HCT116 (cell line): Measurements from ENCODE around the gene SLC7A11. TPM values are rescaled to one million over a fixed set of nuclear protein-coding genes. Genes with fewer than 3 reads are reported as not detected.
"Not testable (repeated sequence)": the region's sequence is repeated elsewhere in the genome, so short reads cannot be mapped to it uniquely, and the experiment has no call there.

Experiments
- ATAC-seq: fragments of 200-7000 bp; cut with Tn5 transposase; 2 replicates; pipeline ENCODE4 v1.9.1; 2020; ENCODE audit warnings: mild to moderate bottlenecking, moderate library complexity
- BruUV-seq: library from RNA; stranded (reverse); fragments of 400-500 nt; replicated peaks from 2 replicates; lab custom pipeline; 2021; lab: Mats Ljungman, UMichigan
- CTCF ChIA-PET: fragments of 300-600 bp; sonication (Branson Sonifier 250); formaldehyde crosslinking; loops from one replicate; lab custom pipeline; 2021; ENCODE audit warnings: antibody characterized with exemption; lab: Charles Lee
- POLR2A ChIA-PET: fragments of 300-600, 350-600 bp; sonication (Branson Sonifier 250); formaldehyde crosslinking; loops from one replicate; lab custom pipeline; 2021; ENCODE audit warnings: antibody characterized with exemption; lab: Charles Lee
- RAD21 ChIA-PET, 2 experiments: fragments of 300-600 bp; sonication (Branson Sonifier 250); formaldehyde crosslinking; loops; one replicate each; lab custom pipeline; 2023; ENCODE audit warnings: low total read pairs in 2 of 2; ENCODE audit not compliant: uncharacterized antibody in 2 of 2, unreplicated experiment in 2 of 2, low non-redundant PET in 1 of 2; lab: Charles Lee
- DNase-seq: peaks from one replicate; pipeline ENCODE4 v3.0.0-alpha.2; 2010; ENCODE audit warnings: low read depth, low spot score
- H2AFZ ChIP-seq: fragments of 200-600 bp; shearing (Covaris generic), sonication (generic); 2 replicates; pipeline ENCODE4 v1.6.1; 2017; ENCODE audit warnings: low read depth, mixed run types, mixed read lengths, antibody characterized with exemption, low read length; ENCODE audit not compliant: poor library complexity, severe bottlenecking
- H3K27ac ChIP-seq: 2 replicates; pipeline ENCODE4 v1.5.1; 2012; ENCODE audit warnings: low read depth, low read length
- H3K27me3 ChIP-seq: fragments of 200-600 bp; sonication (generic); 2 replicates; pipeline ENCODE4 v1.6.1; 2016; ENCODE audit warnings: mixed run types, low read length, mixed read lengths; ENCODE audit not compliant: insufficient read depth
- H3K36me3 ChIP-seq, 2 experiments: fragments of 200-500 bp in 1 of 2; fragments of 200-600 bp in 1 of 2; sonication (Bioruptor generic) in 1 of 2; sonication (generic) in 1 of 2; 2 replicates each; pipeline versions ENCODE4 v1.5.1 to v1.6.1; 2014 to 2016; ENCODE audit warnings: low read length in 2 of 2, inconsistent platforms in 1 of 2, mixed read lengths in 1 of 2, mixed run types in 1 of 2; ENCODE audit not compliant: insufficient read depth in 2 of 2, control insufficient read depth in 1 of 2
- H3K4me1 ChIP-seq, 2 experiments: fragments of 200-600 bp in 1 of 2; sonication (generic) in 1 of 2; 2 replicates each; pipeline versions ENCODE4 v1.5.1 to v1.6.1; 2012 to 2017; ENCODE audit warnings: low read length in 2 of 2, inconsistent platforms in 1 of 2, mild to moderate bottlenecking in 1 of 2, mixed read lengths in 1 of 2, mixed run types in 1 of 2, moderate library complexity in 1 of 2; ENCODE audit not compliant: insufficient read depth in 2 of 2, control insufficient read depth in 1 of 2
- H3K4me2 ChIP-seq: fragments of 200-600 bp; sonication (generic); 2 replicates; pipeline ENCODE4 v1.6.1; 2017; ENCODE audit warnings: mixed run types, low read length, mixed read lengths
- H3K4me3 ChIP-seq, 2 experiments: fragments of 200-600 bp in 1 of 2; sonication (generic) in 1 of 2; replicated peaks in 1 of 2; 2 replicates each; pipeline ENCODE4 v1.5.1; 2011 to 2016; ENCODE audit warnings: low read length in 2 of 2, control low read depth in 1 of 2, low read depth in 1 of 2, mild to moderate bottlenecking in 1 of 2, mixed read lengths in 1 of 2, mixed run types in 1 of 2
- H3K79me2 ChIP-seq: fragments of 200-600 bp; sonication (generic); 2 replicates; pipeline ENCODE4 v1.6.1; 2017; ENCODE audit warnings: mild to moderate bottlenecking, mixed run types, low read length, moderate library complexity, mixed read lengths; ENCODE audit not compliant: insufficient read depth
- H3K9ac ChIP-seq: fragments of 200-600 bp; sonication (generic); 2 replicates; pipeline ENCODE4 v1.6.1; 2016; ENCODE audit warnings: low read length, mixed read lengths
- H3K9me2 ChIP-seq: fragments of 200-600 bp; sonication (generic), shearing (Covaris generic); 2 replicates; pipeline ENCODE4 v1.6.1; 2017; ENCODE audit warnings: mixed run types, mild to moderate bottlenecking, moderate library complexity; ENCODE audit not compliant: insufficient read depth
- H3K9me3 ChIP-seq, 2 experiments: fragments of 200-500 bp in 1 of 2; fragments of 200-600 bp in 1 of 2; sonication (Bioruptor generic) in 1 of 2; sonication (generic) in 1 of 2; 2 replicates each; pipeline ENCODE4 v1.6.1; 2014 to 2017; ENCODE audit warnings: low read length in 2 of 2, mixed read lengths in 2 of 2, inconsistent platforms in 1 of 2, low read depth in 1 of 2, mild to moderate bottlenecking in 1 of 2, mixed run types in 1 of 2, moderate library complexity in 1 of 2; ENCODE audit not compliant: control insufficient read depth in 1 of 2, insufficient read depth in 1 of 2
- H4K20me1 ChIP-seq: fragments of 200-600 bp; sonication (generic), shearing (Covaris generic); 2 replicates; pipeline ENCODE4 v1.6.1; 2017; ENCODE audit warnings: mixed run types, mild to moderate bottlenecking, moderate library complexity; ENCODE audit not compliant: insufficient read depth
- ATF3 ChIP-seq: IDR thresholded peaks from 2 replicates; pipeline ENCODE4 v1.6.1; 2012
- CEBPB ChIP-seq: IDR thresholded peaks from 2 replicates; pipeline ENCODE4 v1.6.1; 2012; ENCODE audit warnings: low read depth
- EZH2phosphoT487 ChIP-seq: fragments of 200-600 bp; IDR thresholded peaks from 2 replicates; pipeline ENCODE4 v1.6.1; 2018; ENCODE audit warnings: antibody characterized with exemption, borderline replicate concordance
- POLR2A ChIP-seq: IDR thresholded peaks from 2 replicates; pipeline ENCODE4 v1.7.0; 2011; ENCODE audit warnings: borderline replicate concordance; ENCODE audit not compliant: insufficient read depth, insufficient read length; ENCODE audit errors: extremely low read depth
- SIN3A ChIP-seq: IDR thresholded peaks from 2 replicates; pipeline ENCODE4 v1.6.1; 2012; ENCODE audit warnings: low read depth
- SRF ChIP-seq: IDR thresholded peaks from 2 replicates; pipeline ENCODE4 v1.6.1; 2012; ENCODE audit warnings: low read depth
- TCF7L2 ChIP-seq: IDR thresholded peaks from 2 replicates; pipeline ENCODE4 v1.7.0; 2011; ENCODE audit warnings: borderline replicate concordance, inconsistent platforms; ENCODE audit not compliant: insufficient read depth, insufficient read length; ENCODE audit errors: extremely low read depth
- ZFX ChIP-seq: fragments of 450-650 bp; IDR thresholded peaks from 2 replicates; pipeline ENCODE4 v1.6.1; 2017
- intact Hi-C: fragments of 100-400 bp; cut with micrococcal nuclease; formaldehyde crosslinking; loops from 2 replicates; pipeline ENCODE4 v1.10.0; 2022
- total RNA-seq: library from RNA; stranded (reverse); gene quantifications from one replicate; pipeline ENCODE4 v1.2.1, GENCODE V29; 2021; ENCODE audit not compliant: unreplicated experiment
- TF ChIP-seq, protein P1 (sequence below): IDR thresholded peaks from 2 replicates; pipeline ENCODE4 v1.6.1; 2012
- TF ChIP-seq, protein P2 (sequence below), 3 experiments: fragments of 200-600 bp in 1 of 3; sonication (generic) in 1 of 3; IDR thresholded peaks in 2 of 3; conservative IDR thresholded peaks in 1 of 3; 2 replicates each; pipeline ENCODE4 v1.5.1; 2012 to 2017; ENCODE audit warnings: low read depth in 2 of 3, low read length in 2 of 3, antibody characterized with exemption in 1 of 3, borderline replicate concordance in 1 of 3, control low read depth in 1 of 3, mild to moderate bottlenecking in 1 of 3, mixed read lengths in 1 of 3, mixed run types in 1 of 3, moderate library complexity in 1 of 3; ENCODE audit not compliant: insufficient read depth in 1 of 3
- TF ChIP-seq, protein P3 (sequence below): IDR thresholded peaks from 2 replicates; pipeline ENCODE4 v1.6.1; 2011; ENCODE audit warnings: mild to moderate bottlenecking, low read length, moderate library complexity; ENCODE audit not compliant: insufficient replicate concordance; ENCODE audit errors: extremely low read depth
- TF ChIP-seq, protein P4 (sequence below): IDR thresholded peaks from 2 replicates; pipeline ENCODE4 v1.6.1; 2012; ENCODE audit warnings: low read depth

Gene SLC7A11
- total RNA-seq, 1 experiment from 2014 or later, result 45.8 TPM

DNA sequence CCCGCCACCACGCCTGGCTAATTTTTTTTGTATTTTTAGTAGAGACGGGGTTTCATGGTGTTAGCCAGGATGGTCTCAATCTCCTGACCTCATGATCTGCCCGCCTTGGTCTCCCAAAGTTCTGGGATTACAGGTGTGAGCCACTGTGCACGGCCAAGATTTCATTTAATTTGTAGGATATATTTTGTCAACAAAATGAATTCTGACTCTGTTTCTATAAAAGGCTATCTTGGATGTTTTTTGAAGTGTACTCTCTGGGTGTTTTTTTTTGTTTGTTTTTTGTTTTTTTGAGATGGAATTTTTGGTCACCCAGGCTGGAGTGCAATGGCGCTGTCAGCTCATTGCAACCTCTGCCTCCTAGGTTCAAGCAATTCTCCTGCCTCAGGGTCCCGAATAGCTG is 5.0 kb downstream of the SLC7A11 start:
- POLR2A ChIA-PET, result interaction anchor here (0.7 kb wide), 1 partner anchor 22 kb away, joined by 4 read pairs; no protein-coding TSS in a partner anchor
- H3K4me3 ChIP-seq, H3K27ac ChIP-seq, H3K27me3 ChIP-seq, H3K9ac ChIP-seq, CTCF ChIA-PET, RAD21 ChIA-PET, H3K36me3 ChIP-seq, BruUV-seq, H4K20me1 ChIP-seq, ATAC-seq, H3K9me2 ChIP-seq, intact Hi-C loops, H3K4me2 ChIP-seq, H2AFZ ChIP-seq, H3K9me3 ChIP-seq, DNase-seq: not testable (repeated sequence)
- H3K4me1 ChIP-seq, result peaks cover 2 to 34% of the 10 kb centered on the region in 2 experiments; a peak in 3 of 4 replicates
- H3K79me2 ChIP-seq, result peaks cover 10% of the 10 kb centered on the region

DNA sequence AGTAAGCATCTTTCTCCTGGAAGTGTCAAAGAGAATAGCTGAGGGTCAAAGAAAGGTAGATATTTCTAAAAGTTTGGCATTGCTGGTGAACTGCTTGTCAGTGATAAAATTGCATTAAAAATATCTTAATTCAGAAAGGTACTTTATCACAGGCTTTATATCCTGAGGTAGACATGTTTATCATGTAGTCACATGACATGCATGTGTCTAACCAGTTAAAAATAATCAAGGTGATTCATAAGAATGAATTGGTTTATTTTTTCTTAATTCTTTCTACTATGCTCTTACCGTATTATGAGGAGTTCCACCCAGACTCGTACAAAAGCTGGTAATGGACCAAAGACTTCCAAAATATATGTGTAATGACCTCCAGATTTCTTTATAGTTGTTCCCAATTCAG is 6.1 kb downstream of the SLC7A11 start:
- H3K4me3 ChIP-seq, result no peak overlapping the region
- DNase-seq, result no peak
- no peaks in the 10 kb centered on the region for H3K9me3 ChIP-seq
- no peaks in the 10 kb centered on the region for H3K36me3 ChIP-seq
- H3K27me3 ChIP-seq, result no peaks in the 10 kb centered on the region
- H4K20me1 ChIP-seq, result no peaks in the 10 kb centered on the region
- ChIA-PET POLR2A (no interaction called here), CTCF (no interaction called here), RAD21 (no interaction called here)
- H3K9me2 ChIP-seq, result no peaks in the 10 kb centered on the region
- no peak overlapping the region for H2AFZ ChIP-seq
- peaks cover 6% of the 10 kb centered on the region for H3K79me2 ChIP-seq
- intact Hi-C loops, result no loop called here
- peaks cover 2 to 24% of the 10 kb centered on the region in 2 experiments; a peak in 3 of 4 replicates for H3K4me1 ChIP-seq
- peak overlapping the region; percentile 3; the same call in 1 of the 2 replicates for H3K27ac ChIP-seq
- peak overlapping the region; percentile 21; the same call in 1 of the 2 replicates for H3K9ac ChIP-seq
- BruUV-seq, result no TSS peak
- ATAC-seq, result no peak; the same call in 1 of the 2 replicates
- H3K4me2 ChIP-seq, result peak overlapping the region; percentile 52
- TF ChIP-seq TCF7L2 (no peak), CEBPB (no peak), ATF3 (no peak), SRF (no peak), POLR2A (no peak), SIN3A (no peak), EZH2phosphoT487 (no peak), ZFX (no peak)
- TF ChIP-seq, protein P1, sequence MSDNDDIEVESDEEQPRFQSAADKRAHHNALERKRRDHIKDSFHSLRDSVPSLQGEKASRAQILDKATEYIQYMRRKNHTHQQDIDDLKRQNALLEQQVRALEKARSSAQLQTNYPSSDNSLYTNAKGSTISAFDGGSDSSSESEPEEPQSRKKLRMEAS, result no peak
- TF ChIP-seq, protein P2, sequence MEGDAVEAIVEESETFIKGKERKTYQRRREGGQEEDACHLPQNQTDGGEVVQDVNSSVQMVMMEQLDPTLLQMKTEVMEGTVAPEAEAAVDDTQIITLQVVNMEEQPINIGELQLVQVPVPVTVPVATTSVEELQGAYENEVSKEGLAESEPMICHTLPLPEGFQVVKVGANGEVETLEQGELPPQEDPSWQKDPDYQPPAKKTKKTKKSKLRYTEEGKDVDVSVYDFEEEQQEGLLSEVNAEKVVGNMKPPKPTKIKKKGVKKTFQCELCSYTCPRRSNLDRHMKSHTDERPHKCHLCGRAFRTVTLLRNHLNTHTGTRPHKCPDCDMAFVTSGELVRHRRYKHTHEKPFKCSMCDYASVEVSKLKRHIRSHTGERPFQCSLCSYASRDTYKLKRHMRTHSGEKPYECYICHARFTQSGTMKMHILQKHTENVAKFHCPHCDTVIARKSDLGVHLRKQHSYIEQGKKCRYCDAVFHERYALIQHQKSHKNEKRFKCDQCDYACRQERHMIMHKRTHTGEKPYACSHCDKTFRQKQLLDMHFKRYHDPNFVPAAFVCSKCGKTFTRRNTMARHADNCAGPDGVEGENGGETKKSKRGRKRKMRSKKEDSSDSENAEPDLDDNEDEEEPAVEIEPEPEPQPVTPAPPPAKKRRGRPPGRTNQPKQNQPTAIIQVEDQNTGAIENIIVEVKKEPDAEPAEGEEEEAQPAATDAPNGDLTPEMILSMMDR (IDR thresholded peaks at IDR 0.05 in 2 of 3, conservative IDR thresholded peaks at IDR 0.05 in 1 of 3; ENCODE audit: borderline replicate concordance in 1 of 3, insufficient read depth in 1 of 3, low read depth in 2 of 3, low read length in 2 of 3), result no peak
- TF ChIP-seq, protein P3, sequence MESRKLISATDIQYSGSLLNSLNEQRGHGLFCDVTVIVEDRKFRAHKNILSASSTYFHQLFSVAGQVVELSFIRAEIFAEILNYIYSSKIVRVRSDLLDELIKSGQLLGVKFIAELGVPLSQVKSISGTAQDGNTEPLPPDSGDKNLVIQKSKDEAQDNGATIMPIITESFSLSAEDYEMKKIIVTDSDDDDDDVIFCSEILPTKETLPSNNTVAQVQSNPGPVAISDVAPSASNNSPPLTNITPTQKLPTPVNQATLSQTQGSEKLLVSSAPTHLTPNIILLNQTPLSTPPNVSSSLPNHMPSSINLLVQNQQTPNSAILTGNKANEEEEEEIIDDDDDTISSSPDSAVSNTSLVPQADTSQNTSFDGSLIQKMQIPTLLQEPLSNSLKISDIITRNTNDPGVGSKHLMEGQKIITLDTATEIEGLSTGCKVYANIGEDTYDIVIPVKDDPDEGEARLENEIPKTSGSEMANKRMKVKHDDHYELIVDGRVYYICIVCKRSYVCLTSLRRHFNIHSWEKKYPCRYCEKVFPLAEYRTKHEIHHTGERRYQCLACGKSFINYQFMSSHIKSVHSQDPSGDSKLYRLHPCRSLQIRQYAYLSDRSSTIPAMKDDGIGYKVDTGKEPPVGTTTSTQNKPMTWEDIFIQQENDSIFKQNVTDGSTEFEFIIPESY, result no peak
- TF ChIP-seq, protein P4, sequence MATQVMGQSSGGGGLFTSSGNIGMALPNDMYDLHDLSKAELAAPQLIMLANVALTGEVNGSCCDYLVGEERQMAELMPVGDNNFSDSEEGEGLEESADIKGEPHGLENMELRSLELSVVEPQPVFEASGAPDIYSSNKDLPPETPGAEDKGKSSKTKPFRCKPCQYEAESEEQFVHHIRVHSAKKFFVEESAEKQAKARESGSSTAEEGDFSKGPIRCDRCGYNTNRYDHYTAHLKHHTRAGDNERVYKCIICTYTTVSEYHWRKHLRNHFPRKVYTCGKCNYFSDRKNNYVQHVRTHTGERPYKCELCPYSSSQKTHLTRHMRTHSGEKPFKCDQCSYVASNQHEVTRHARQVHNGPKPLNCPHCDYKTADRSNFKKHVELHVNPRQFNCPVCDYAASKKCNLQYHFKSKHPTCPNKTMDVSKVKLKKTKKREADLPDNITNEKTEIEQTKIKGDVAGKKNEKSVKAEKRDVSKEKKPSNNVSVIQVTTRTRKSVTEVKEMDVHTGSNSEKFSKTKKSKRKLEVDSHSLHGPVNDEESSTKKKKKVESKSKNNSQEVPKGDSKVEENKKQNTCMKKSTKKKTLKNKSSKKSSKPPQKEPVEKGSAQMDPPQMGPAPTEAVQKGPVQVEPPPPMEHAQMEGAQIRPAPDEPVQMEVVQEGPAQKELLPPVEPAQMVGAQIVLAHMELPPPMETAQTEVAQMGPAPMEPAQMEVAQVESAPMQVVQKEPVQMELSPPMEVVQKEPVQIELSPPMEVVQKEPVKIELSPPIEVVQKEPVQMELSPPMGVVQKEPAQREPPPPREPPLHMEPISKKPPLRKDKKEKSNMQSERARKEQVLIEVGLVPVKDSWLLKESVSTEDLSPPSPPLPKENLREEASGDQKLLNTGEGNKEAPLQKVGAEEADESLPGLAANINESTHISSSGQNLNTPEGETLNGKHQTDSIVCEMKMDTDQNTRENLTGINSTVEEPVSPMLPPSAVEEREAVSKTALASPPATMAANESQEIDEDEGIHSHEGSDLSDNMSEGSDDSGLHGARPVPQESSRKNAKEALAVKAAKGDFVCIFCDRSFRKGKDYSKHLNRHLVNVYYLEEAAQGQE, result no peak
